GM10266 (cell line): ENCODE data around the gene ATXN1.
"Not testable (repeated sequence)": the region's sequence is repeated elsewhere in the genome, so short reads cannot be mapped to it uniquely, and the experiment has no call there.

Experiments used
- DNase-seq: peaks from one replicate; pipeline ENCODE4 v3.0.0; 2012; ENCODE audit errors: extremely low spot score
- CTCF ChIP-seq: IDR thresholded peaks from 2 replicates; pipeline ENCODE4 v1.5.1; 2012; ENCODE audit warnings: mild to moderate bottlenecking, low read depth; ENCODE audit not compliant: control insufficient read depth, insufficient read depth; ENCODE audit errors: missing control alignments

Gene ATXN1

DNA sequence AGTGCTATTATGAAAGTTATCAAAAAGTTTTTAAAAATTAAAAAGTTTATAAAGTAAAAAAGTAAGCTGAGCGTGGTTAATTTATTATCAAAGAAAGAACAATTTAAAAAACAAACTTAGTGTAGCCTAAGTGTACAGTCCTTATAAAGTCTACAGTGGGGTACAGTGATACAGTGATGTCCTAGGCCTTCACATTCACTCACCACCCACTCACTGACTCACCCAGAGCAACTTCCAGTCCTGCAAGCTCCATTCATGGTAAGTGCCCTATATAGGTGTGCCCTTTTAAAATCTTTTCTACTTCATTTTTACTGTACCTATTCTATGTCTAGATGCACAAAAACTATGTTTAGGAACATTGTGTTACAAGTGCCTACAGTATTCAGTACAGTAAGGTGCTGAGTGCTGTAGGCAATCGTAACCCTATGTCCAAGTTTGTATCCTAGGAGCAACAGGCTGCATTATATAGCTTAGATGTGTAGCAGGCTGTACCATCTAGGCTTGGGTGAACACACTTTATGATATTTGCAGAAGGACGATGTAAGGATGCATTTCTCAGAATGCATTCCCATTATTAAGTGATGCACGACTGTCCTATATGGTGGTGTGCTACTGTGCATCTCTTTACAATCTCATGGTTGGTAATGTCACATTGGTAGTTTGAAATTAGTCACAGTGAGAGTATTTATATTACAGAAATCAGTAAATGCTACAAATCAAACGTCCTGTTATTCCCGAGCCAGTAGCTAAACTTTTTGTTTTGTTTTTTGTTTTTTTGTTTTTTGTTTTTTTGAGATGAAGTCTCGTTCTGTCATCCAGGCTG lies 364.6 kb downstream of the ATXN1 start:
- DNase-seq = no peak
- TF ChIP-seq CTCF = no peak

DNA sequence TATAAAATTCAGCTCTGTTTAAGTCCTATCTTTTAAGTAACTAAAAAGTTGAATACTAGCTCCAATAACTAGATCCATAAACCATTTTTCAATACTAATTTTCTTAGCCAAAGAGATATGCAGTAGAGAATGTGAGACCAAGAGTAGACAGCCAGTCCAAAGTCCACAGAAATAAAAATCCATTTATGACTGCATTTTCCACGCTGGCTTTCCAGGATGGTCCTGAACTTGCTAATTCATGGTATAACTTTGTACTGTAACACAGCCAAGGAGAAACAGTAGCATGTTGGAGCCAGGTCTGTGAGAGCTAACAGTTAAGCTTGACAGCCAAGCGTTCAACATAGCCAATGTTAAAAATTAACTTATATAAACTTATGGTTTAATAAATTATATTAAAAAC lies 366.6 kb downstream of the ATXN1 start:
- DNase-seq = no peak
- no peak for TF ChIP-seq CTCF

DNA sequence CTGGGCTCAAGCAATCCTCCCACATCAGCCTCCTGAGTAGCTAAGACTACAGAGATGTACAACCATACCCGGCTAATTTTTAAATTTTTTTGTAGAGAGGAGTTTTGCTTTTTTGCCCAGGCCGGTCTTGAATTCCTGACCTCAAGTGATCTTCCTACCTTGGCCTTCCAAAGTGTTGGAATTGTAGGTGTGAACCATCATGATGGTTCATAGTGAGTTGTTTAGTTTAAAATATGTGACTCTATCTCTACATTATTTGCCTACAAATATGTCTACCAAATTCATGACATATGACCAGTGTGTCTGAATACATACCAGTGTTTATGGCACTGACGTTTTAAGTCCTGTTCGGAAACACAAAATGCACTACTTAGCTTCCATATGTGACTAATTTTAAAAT lies 367.9 kb downstream of the ATXN1 start:
- TF ChIP-seq CTCF = no peak
- no peak for DNase-seq

DNA sequence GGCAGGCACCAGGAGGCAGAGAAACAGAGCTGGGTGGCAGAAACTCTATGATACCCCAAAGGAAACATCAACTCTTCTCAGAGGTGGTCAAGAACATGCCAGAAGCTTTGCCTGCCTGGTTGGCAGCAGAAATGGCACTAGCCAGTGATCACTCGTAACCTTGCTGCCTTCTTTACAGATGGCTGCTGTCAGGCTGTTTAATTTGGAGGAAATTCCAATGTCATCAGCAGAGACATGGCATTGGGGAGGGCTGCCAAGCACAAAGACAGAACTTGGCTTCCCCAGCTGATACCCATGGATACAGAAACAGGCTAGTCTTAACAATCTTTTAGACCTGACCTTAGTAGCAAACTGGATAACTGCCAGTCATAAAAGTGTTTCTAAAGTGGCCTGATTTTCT lies 369.2 kb downstream of the ATXN1 start:
- no peak for DNase-seq
- TF ChIP-seq CTCF = no peak

GRCh38 chr6:16391451-16391912 lies 369.8 kb downstream of the ATXN1 start:
- no peak for TF ChIP-seq CTCF
- DNase-seq = no peak

GRCh38 chr6:16390909-16391450 lies 370.3 kb downstream of the ATXN1 start:
- not testable (repeated sequence) for DNase-seq

DNA sequence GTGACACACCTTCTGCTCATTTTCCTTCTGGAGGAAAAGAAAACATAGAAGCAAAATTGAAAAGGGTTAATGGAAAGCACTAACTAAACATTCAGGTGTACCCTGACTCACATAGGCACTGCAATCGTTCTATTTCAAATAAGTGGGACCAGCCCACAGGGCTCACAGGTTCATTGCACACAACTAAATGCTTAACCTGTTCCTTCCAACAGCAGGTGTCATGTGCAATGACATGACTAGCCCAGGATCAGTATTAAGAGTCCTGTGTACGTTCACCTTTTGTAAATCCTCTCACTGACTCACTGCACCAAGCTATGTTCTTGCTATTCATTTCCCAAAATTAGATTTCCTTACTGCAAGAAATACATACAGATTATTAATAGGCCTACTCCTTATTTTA lies 371.6 kb downstream of the ATXN1 start:
- no peak for TF ChIP-seq CTCF
- DNase-seq = no peak

GRCh38 chr6:16388488-16388887 lies 372.8 kb downstream of the ATXN1 start:
- DNase-seq = no peak
- TF ChIP-seq CTCF = no peak
